Astrocyte (in vitro differentiated cells and primary cell): ENCODE measurements around the gene ARID3B. TPM values are rescaled to one million over a fixed set of nuclear protein-coding genes. Genes with fewer than 3 reads are reported as not detected.

ENCODE experiments used
- DNase-seq: peaks from one replicate; pipeline ENCODE4 v3.0.0-alpha.2; 2010; ENCODE audit warnings: low read depth
- FAIRE-seq: peaks from 2 replicates; lab custom pipeline; 2011; peaks lifted over from hg19 to GRCh38; lab: Jason Lieb, UNC
- H2AFZ ChIP-seq: 2 replicates; pipeline ENCODE4 v1.6.0; 2012; ENCODE audit warnings: low read depth, low read length, inconsistent platforms
- H3K27ac ChIP-seq: 2 replicates; pipeline ENCODE4 v1.5.1; 2011; ENCODE audit warnings: low read depth, low read length, inconsistent platforms
- H3K27me3 ChIP-seq: 2 replicates; pipeline ENCODE4 v1.6.0; 2011; ENCODE audit warnings: low read length, inconsistent platforms; ENCODE audit not compliant: insufficient read depth
- H3K36me3 ChIP-seq: 2 replicates; pipeline ENCODE4 v1.5.1; 2011; ENCODE audit warnings: low read length, inconsistent platforms; ENCODE audit not compliant: insufficient read depth
- H3K4me1 ChIP-seq: 2 replicates; pipeline ENCODE4 v1.5.1; 2011; ENCODE audit warnings: low read length, inconsistent platforms; ENCODE audit not compliant: insufficient read depth
- H3K4me2 ChIP-seq: 2 replicates; pipeline ENCODE4 v1.6.0; 2012; ENCODE audit warnings: low read length, inconsistent platforms
- H3K4me3 ChIP-seq: 2 replicates; pipeline ENCODE4 v1.5.1; 2011; ENCODE audit warnings: low read depth, mild to moderate bottlenecking, low read length, inconsistent platforms; ENCODE audit not compliant: insufficient read depth
- H3K79me2 ChIP-seq: 2 replicates; pipeline ENCODE4 v1.6.0; 2012; ENCODE audit warnings: mild to moderate bottlenecking, low read length, inconsistent platforms; ENCODE audit not compliant: insufficient read depth
- H3K9ac ChIP-seq: 2 replicates; pipeline ENCODE4 v1.6.0; 2012; ENCODE audit warnings: mild to moderate bottlenecking, low read length, inconsistent platforms
- H3K9me3 ChIP-seq: 2 replicates; pipeline ENCODE4 v1.5.1; 2012; ENCODE audit warnings: low read depth, mild to moderate bottlenecking, low read length, inconsistent platforms; ENCODE audit not compliant: insufficient read depth
- H4K20me1 ChIP-seq: 2 replicates; pipeline ENCODE4 v1.6.0; 2012; ENCODE audit warnings: low read length, inconsistent platforms; ENCODE audit not compliant: insufficient read depth
- H3K27ac Mint-ChIP-seq: one replicate; pipeline ENCODE4 v1.8.0; 2021; ENCODE audit warnings: mild to moderate bottlenecking, mixed read lengths; ENCODE audit not compliant: unreplicated experiment
- H3K27me3 Mint-ChIP-seq: one replicate; pipeline ENCODE4 v1.8.0; 2021; ENCODE audit warnings: low read depth, mixed read lengths; ENCODE audit not compliant: unreplicated experiment
- H3K36me3 Mint-ChIP-seq: one replicate; pipeline ENCODE4 v1.8.0; 2021; ENCODE audit warnings: low read depth, mixed read lengths; ENCODE audit not compliant: unreplicated experiment
- H3K4me1 Mint-ChIP-seq: one replicate; pipeline ENCODE4 v1.8.0; 2021; ENCODE audit warnings: low read depth, mixed read lengths; ENCODE audit not compliant: unreplicated experiment
- H3K4me3 Mint-ChIP-seq: one replicate; pipeline ENCODE4 v1.8.0; 2021; ENCODE audit warnings: mild to moderate bottlenecking, moderate library complexity, mixed read lengths; ENCODE audit not compliant: unreplicated experiment
- H3K9me3 Mint-ChIP-seq: one replicate; pipeline ENCODE4 v1.8.0; 2021; ENCODE audit warnings: mild to moderate bottlenecking, mixed read lengths; ENCODE audit not compliant: unreplicated experiment
- EZH2 ChIP-seq: IDR thresholded peaks from 2 replicates; pipeline ENCODE4 v1.6.1; 2012; ENCODE audit warnings: mild to moderate bottlenecking, low read length, inconsistent platforms; ENCODE audit not compliant: insufficient read depth
- total RNA-seq: library from RNA; stranded (reverse); gene quantifications from 2 replicates; pipeline ENCODE4 v1.2.1, GENCODE V29; 2021
- TF ChIP-seq, protein P1 (sequence below): IDR thresholded peaks from 2 replicates; pipeline ENCODE4 v1.5.1; 2011; ENCODE audit warnings: low read depth, mild to moderate bottlenecking, inconsistent platforms, low read length, moderate library complexity; ENCODE audit not compliant: insufficient read depth

The ARID3B gene
- total RNA-seq, 1 donor from 2014 or later = 18.5 TPM

DNA sequence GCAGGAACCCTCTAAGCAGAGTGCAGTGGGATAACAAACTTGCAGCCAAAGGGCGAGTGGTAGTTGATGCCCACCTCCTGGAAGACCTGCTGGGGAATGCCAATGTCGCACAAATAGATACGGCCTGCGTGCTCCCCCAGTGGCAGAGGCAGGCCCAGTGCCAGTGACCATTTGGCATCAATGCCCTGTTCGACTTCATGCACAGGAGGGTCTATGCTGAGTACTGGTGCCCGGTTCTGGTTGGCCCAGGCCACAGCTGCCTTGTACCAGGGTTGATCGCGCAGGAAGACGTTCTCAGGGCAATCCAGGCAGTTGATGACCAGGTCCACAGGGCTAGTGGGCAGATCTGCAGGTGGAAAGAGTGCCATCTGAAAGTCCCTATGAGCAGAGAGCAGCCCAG is 91.6 kb downstream of the ARID3B start:
- no peaks in the 10 kb centered on the region for H3K4me1 Mint-ChIP-seq
- H3K9ac ChIP-seq = no peak overlapping the region
- peaks cover 27% of the 10 kb centered on the region for H3K36me3 ChIP-seq
- H3K27ac Mint-ChIP-seq = no peak overlapping the region
- FAIRE-seq = no peak
- no peak overlapping the region for H3K27ac ChIP-seq
- no peaks in the 10 kb centered on the region for H3K9me3 Mint-ChIP-seq
- no peak for DNase-seq
- no peak overlapping the region for H3K4me3 ChIP-seq
- no peak overlapping the region for H3K4me3 Mint-ChIP-seq
- H3K9me3 ChIP-seq = no peaks in the 10 kb centered on the region
- peaks cover 8% of the 10 kb centered on the region for H3K36me3 Mint-ChIP-seq
- H3K79me2 ChIP-seq = no peaks in the 10 kb centered on the region
- H4K20me1 ChIP-seq = peaks cover 87% of the 10 kb centered on the region
- no peak overlapping the region for H2AFZ ChIP-seq
- TF ChIP-seq EZH2 = no peak
- TF ChIP-seq, protein P1, sequence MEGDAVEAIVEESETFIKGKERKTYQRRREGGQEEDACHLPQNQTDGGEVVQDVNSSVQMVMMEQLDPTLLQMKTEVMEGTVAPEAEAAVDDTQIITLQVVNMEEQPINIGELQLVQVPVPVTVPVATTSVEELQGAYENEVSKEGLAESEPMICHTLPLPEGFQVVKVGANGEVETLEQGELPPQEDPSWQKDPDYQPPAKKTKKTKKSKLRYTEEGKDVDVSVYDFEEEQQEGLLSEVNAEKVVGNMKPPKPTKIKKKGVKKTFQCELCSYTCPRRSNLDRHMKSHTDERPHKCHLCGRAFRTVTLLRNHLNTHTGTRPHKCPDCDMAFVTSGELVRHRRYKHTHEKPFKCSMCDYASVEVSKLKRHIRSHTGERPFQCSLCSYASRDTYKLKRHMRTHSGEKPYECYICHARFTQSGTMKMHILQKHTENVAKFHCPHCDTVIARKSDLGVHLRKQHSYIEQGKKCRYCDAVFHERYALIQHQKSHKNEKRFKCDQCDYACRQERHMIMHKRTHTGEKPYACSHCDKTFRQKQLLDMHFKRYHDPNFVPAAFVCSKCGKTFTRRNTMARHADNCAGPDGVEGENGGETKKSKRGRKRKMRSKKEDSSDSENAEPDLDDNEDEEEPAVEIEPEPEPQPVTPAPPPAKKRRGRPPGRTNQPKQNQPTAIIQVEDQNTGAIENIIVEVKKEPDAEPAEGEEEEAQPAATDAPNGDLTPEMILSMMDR = no peak
- no peak overlapping the region for H3K4me2 ChIP-seq
- H3K27me3 ChIP-seq = no peaks in the 10 kb centered on the region
- no peaks in the 10 kb centered on the region for H3K27me3 Mint-ChIP-seq
- H3K4me1 ChIP-seq = no peaks in the 10 kb centered on the region

DNA sequence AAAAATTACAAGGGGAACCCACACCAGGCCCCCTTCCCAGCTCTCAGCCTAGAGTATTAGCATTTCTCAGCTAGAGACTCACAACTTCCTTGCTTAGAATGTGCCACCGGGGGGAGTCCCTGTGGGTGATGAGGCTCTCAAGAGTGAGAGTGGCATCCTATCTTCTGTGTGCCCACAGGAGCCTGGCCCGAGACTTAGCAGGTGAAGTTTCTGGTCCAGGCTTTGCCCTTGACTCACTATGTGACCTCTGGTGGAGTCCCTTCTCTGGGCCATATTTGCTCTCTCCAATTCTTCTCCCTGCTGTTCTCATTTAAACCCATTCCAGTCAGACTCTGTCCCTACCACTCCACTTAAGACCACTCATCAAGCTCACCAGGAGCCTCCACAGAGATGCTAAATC is 92.8 kb downstream of the ARID3B start:
- Histone ChIP-seq H3K27ac (no peak overlapping the region), H4K20me1 (peaks cover 80% of the 10 kb centered on the region), H3K79me2 (no peaks in the 10 kb centered on the region), H3K4me3 (no peak overlapping the region), H3K36me3 (peaks cover 18% of the 10 kb centered on the region), H3K4me1 (no peaks in the 10 kb centered on the region), H2AFZ (no peak overlapping the region), H3K9me3 (no peaks in the 10 kb centered on the region), H3K4me2 (no peak overlapping the region), H3K9ac (no peak overlapping the region), H3K27me3 (no peaks in the 10 kb centered on the region)
- H3K4me1 Mint-ChIP-seq = no peaks in the 10 kb centered on the region
- peaks cover 4% of the 10 kb centered on the region for H3K36me3 Mint-ChIP-seq
- no peak overlapping the region for H3K4me3 Mint-ChIP-seq
- no peaks in the 10 kb centered on the region for H3K9me3 Mint-ChIP-seq
- no peak for DNase-seq
- no peaks in the 10 kb centered on the region for H3K27me3 Mint-ChIP-seq
- TF ChIP-seq, protein P1 = no peak
- no peak for TF ChIP-seq EZH2
- no peak for FAIRE-seq
- no peak overlapping the region for H3K27ac Mint-ChIP-seq

DNA sequence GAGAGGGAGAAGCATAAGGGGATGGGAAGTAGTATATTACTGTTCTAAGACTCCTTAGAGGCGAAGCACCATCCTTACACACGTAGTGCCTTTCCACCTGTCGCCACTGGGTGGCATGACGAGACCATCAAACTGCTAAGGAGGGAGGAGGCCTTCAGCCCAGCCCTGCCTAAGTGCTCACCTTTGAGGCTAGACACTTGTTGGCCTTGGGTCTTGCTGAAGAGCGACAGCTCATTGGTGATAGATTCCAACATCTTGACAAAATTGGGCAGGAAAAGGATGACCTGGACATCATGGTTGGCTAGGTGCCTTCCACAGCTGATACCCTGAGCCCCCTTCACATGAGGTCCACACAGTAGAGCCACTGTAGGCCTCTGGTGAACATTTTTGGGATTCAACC is 94.2 kb downstream of the ARID3B start:
- H3K9me3 Mint-ChIP-seq = no peaks in the 10 kb centered on the region
- H3K9ac ChIP-seq = no peak overlapping the region
- H3K36me3 ChIP-seq = peaks cover 24% of the 10 kb centered on the region
- H3K4me1 ChIP-seq = no peaks in the 10 kb centered on the region
- no peak overlapping the region for H3K4me3 Mint-ChIP-seq
- no peaks in the 10 kb centered on the region for H3K79me2 ChIP-seq
- no peaks in the 10 kb centered on the region for H3K4me1 Mint-ChIP-seq
- no peak overlapping the region for H3K27ac Mint-ChIP-seq
- H3K4me3 ChIP-seq = no peak overlapping the region
- H4K20me1 ChIP-seq = peaks cover 76% of the 10 kb centered on the region
- TF ChIP-seq, protein P1 = peak; percentile 85
- TF ChIP-seq EZH2 = no peak
- peaks cover 6% of the 10 kb centered on the region for H3K36me3 Mint-ChIP-seq
- FAIRE-seq (peak; percentile 49), DNase-seq (peak; percentile 29)
- H3K9me3 ChIP-seq = no peaks in the 10 kb centered on the region
- no peak overlapping the region for H3K27ac ChIP-seq
- no peak overlapping the region for H2AFZ ChIP-seq
- H3K27me3 ChIP-seq = no peaks in the 10 kb centered on the region
- no peak overlapping the region for H3K4me2 ChIP-seq
- no peaks in the 10 kb centered on the region for H3K27me3 Mint-ChIP-seq
